ENCODE measurements around the gene SLC25A45.

Gene SLC25A45

GRCh38 chr11:65395961-65396530 lies 13.6 kb upstream of the SLC25A45 start:
- TF ChIP-seq SPI1 (IDR thresholded peaks at IDR 0.05; ENCODE audit: borderline replicate concordance, low read depth) (no peak), REST (IDR thresholded peaks at IDR 0.05; ENCODE audit: insufficient replicate concordance, low read depth) (no peak)
- Histone ChIP-seq H3K4me3 (replicated peaks; ENCODE audit: insufficient read depth, low read length) (no peak overlapping the region), H3K27ac (replicated peaks) (no peak overlapping the region), H3K27me3 (ENCODE audit: insufficient read depth, poor library complexity, severe bottlenecking) (no peaks in the 10 kb centered on the region)
- DNase-seq (ENCODE audit: low read depth in 1 of 2, low spot score in 1 of 2): no peak

GRCh38 chr11:65394125-65394536 lies 11.7 kb upstream of the SLC25A45 start:
- no peak overlapping the region for H3K27ac ChIP-seq (replicated peaks)
- TF ChIP-seq SPI1 (IDR thresholded peaks at IDR 0.05; ENCODE audit: borderline replicate concordance, low read depth): no peak
- TF ChIP-seq GABPA (IDR thresholded peaks at IDR 0.05; ENCODE audit: low read depth): no peak
- no peak for TF ChIP-seq POLR2AphosphoS5 (IDR thresholded peaks at IDR 0.05; ENCODE audit: low read depth)
- TF ChIP-seq CTCF (IDR thresholded peaks at IDR 0.05; ENCODE audit: insufficient read depth, low read length): no peak
- TF ChIP-seq REST (IDR thresholded peaks at IDR 0.05; ENCODE audit: insufficient replicate concordance, low read depth): no peak
- no peak for DNase-seq (ENCODE audit: low read depth in 1 of 2, low spot score in 1 of 2)
- no peak overlapping the region for H3K4me3 ChIP-seq (replicated peaks; ENCODE audit: insufficient read depth, low read length)
- no peaks in the 10 kb centered on the region for H3K27me3 ChIP-seq (ENCODE audit: insufficient read depth, poor library complexity, severe bottlenecking)

GRCh38 chr11:65393513-65394079 lies 11.2 kb upstream of the SLC25A45 start:
- Histone ChIP-seq H3K27me3 (ENCODE audit: insufficient read depth, poor library complexity, severe bottlenecking) (no peaks in the 10 kb centered on the region), H3K4me3 (replicated peaks; ENCODE audit: insufficient read depth, low read length) (no peak overlapping the region), H3K27ac (replicated peaks) (no peak overlapping the region)
- DNase-seq (ENCODE audit: low read depth in 1 of 2, low spot score in 1 of 2): no peak
- TF ChIP-seq POLR2AphosphoS5 (IDR thresholded peaks at IDR 0.05; ENCODE audit: low read depth) (no peak), CTCF (IDR thresholded peaks at IDR 0.05; ENCODE audit: insufficient read depth, low read length) (no peak), SPI1 (IDR thresholded peaks at IDR 0.05; ENCODE audit: borderline replicate concordance, low read depth) (no peak), REST (IDR thresholded peaks at IDR 0.05; ENCODE audit: insufficient replicate concordance, low read depth) (no peak), GABPA (IDR thresholded peaks at IDR 0.05; ENCODE audit: low read depth) (no peak)
